H1 (cell line): ENCODE data around the gene SMCO1. TPM values are rescaled to one million over a fixed set of nuclear protein-coding genes. Genes with fewer than 3 reads are reported as not detected.
"Not testable (repeated sequence)": the region's sequence is repeated elsewhere in the genome, so short reads cannot be mapped to it uniquely, and the experiment has no call there.

ENCODE experiments used
- CTCF ChIA-PET: fragments of 300-600 bp; sonication (Branson Sonifier 250); formaldehyde crosslinking; loops from one replicate; lab custom pipeline; 2021; ENCODE audit not compliant: partially characterized antibody; lab: Charles Lee
- POLR2A ChIA-PET: fragments of 300-600 bp; sonication (Branson Sonifier 250); formaldehyde crosslinking; loops from one replicate; lab custom pipeline; 2021; ENCODE audit warnings: inconsistent platforms; ENCODE audit not compliant: partially characterized antibody; lab: Charles Lee
- DNase-seq, 2 experiments: peaks; one replicate each; pipeline versions ENCODE4 v3.0.0 to v3.0.0-alpha.2; 2010 to 2022; ENCODE audit warnings: low spot score in 2 of 2, low read depth in 1 of 2, mixed read lengths in 1 of 2
- FAIRE-seq: peaks from 2 replicates; lab custom pipeline; 2011; peaks lifted over from hg19 to GRCh38; lab: Jason Lieb, UNC
- H2AFZ ChIP-seq: 2 replicates; pipeline ENCODE4 v1.8.1; 2012; ENCODE audit warnings: low read length, inconsistent platforms
- H2AK5ac ChIP-seq: 2 replicates; pipeline ENCODE4 v1.6.1; 2013; ENCODE audit warnings: low read depth, low read length
- H2BK120ac ChIP-seq: replicated peaks from 2 replicates; pipeline ENCODE3; 2013; ENCODE audit warnings: low read depth, low read length, inconsistent platforms
- H2BK12ac ChIP-seq: 2 replicates; pipeline ENCODE4 v1.6.1; 2013; ENCODE audit warnings: low read depth, low read length
- H2BK15ac ChIP-seq: 2 replicates; pipeline ENCODE4 v1.6.1; 2013; ENCODE audit warnings: low read length
- H2BK20ac ChIP-seq: 2 replicates; pipeline ENCODE4 v1.6.1; 2013; ENCODE audit warnings: low read length
- H2BK5ac ChIP-seq: 2 replicates; pipeline ENCODE4 v1.6.1; 2013; ENCODE audit warnings: low read depth, low read length
- H3K14ac ChIP-seq: 2 replicates; pipeline ENCODE4 v1.6.1; 2013; ENCODE audit warnings: inconsistent platforms; ENCODE audit not compliant: insufficient read length
- H3K18ac ChIP-seq: 2 replicates; pipeline ENCODE4 v1.6.1; 2013; ENCODE audit warnings: low read length; ENCODE audit errors: extremely low read depth
- H3K23ac ChIP-seq: 2 replicates; pipeline ENCODE4 v1.6.1; 2013; ENCODE audit warnings: inconsistent platforms; ENCODE audit not compliant: insufficient read length
- H3K23me2 ChIP-seq: 2 replicates; pipeline ENCODE4 v1.6.1; 2013; ENCODE audit warnings: low read depth, low read length
- H3K27ac ChIP-seq: 2 replicates; pipeline ENCODE4 v1.6.1; 2011; ENCODE audit warnings: low read depth, low read length, inconsistent platforms
- H3K27me3 ChIP-seq, 4 experiments: replicated peaks in 1 of 4; 1 replicate in 1 of 4; 2 replicates in 3 of 4; pipeline versions ENCODE4 v1.6.1 to v1.8.1; 2011 to 2013; ENCODE audit warnings: low read length in 3 of 4, mild to moderate bottlenecking in 3 of 4, inconsistent platforms in 2 of 4, mixed read lengths in 2 of 4, moderate library complexity in 1 of 4; ENCODE audit not compliant: control insufficient read depth in 3 of 4, insufficient read depth in 3 of 4; ENCODE audit errors: extremely low read depth in 1 of 4
- H3K36me3 ChIP-seq, 4 experiments: 2 replicates each; pipeline versions ENCODE4 v1.6.1 to v1.8.1; 2011 to 2013; ENCODE audit warnings: mild to moderate bottlenecking in 4 of 4, low read length in 3 of 4, moderate library complexity in 2 of 4, control low read depth in 1 of 4, inconsistent platforms in 1 of 4; ENCODE audit not compliant: insufficient read depth in 4 of 4, control insufficient read depth in 2 of 4
- H3K4ac ChIP-seq: replicated peaks from 2 replicates; pipeline ENCODE3; 2013; ENCODE audit warnings: low read length, low read depth, mixed read lengths, inconsistent platforms; ENCODE audit not compliant: insufficient read length
- H3K4me1 ChIP-seq, 4 experiments: replicated peaks in 1 of 4; 1 replicate in 1 of 4; 2 replicates in 3 of 4; pipeline versions ENCODE4 v1.6.1 to v1.8.1; 2011 to 2013; ENCODE audit warnings: low read length in 3 of 4, inconsistent platforms in 2 of 4, mixed read lengths in 1 of 4; ENCODE audit not compliant: insufficient read depth in 4 of 4, control insufficient read depth in 3 of 4
- H3K4me2 ChIP-seq, 2 experiments: 2 replicates each; pipeline versions ENCODE4 v1.6.1 to v1.8.1; 2011 to 2013; ENCODE audit warnings: low read depth in 2 of 2, low read length in 2 of 2, control low read depth in 1 of 2, inconsistent platforms in 1 of 2, mild to moderate bottlenecking in 1 of 2; ENCODE audit not compliant: insufficient read depth in 1 of 2
- H3K4me3 ChIP-seq, 4 experiments: fragments of 200-600, 300-600 bp in 1 of 4; sonication (generic), shearing (Covaris generic), sonication (Bioruptor Twin) in 1 of 4; 2 replicates each; pipeline versions ENCODE4 v1.5.1 to v1.8.1; 2011 to 2016; ENCODE audit warnings: low read length in 4 of 4, low read depth in 3 of 4, control low read depth in 2 of 4, inconsistent platforms in 2 of 4, mild to moderate bottlenecking in 2 of 4, mixed read lengths in 1 of 4, moderate library complexity in 1 of 4; ENCODE audit not compliant: insufficient read depth in 2 of 4; ENCODE audit errors: extremely low read depth in 1 of 4
- H3K56ac ChIP-seq: replicated peaks from 2 replicates; pipeline ENCODE3; 2013; ENCODE audit warnings: low read depth, mild to moderate bottlenecking, mixed read lengths, low read length, inconsistent platforms; ENCODE audit not compliant: insufficient read length
- H3K79me1 ChIP-seq: 2 replicates; pipeline ENCODE4 v1.6.1; 2013; ENCODE audit warnings: low read depth, low read length, control low read depth
- H3K79me2 ChIP-seq, 2 experiments: 2 replicates each; pipeline versions ENCODE4 v1.6.1 to v1.8.1; 2012 to 2013; ENCODE audit warnings: low read length in 2 of 2, mild to moderate bottlenecking in 2 of 2, inconsistent platforms in 1 of 2; ENCODE audit not compliant: insufficient read depth in 2 of 2, control insufficient read depth in 1 of 2
- H3K9ac ChIP-seq, 4 experiments: replicated peaks in 1 of 4; 1 replicate in 1 of 4; 2 replicates in 3 of 4; pipeline versions ENCODE4 v1.6.1 to v1.8.1; 2011 to 2013; ENCODE audit warnings: low read depth in 3 of 4, low read length in 3 of 4, control low read depth in 2 of 4, mild to moderate bottlenecking in 2 of 4, moderate library complexity in 2 of 4, inconsistent platforms in 1 of 4; ENCODE audit errors: extremely low read depth in 1 of 4
- H3K9me3 ChIP-seq, 2 experiments: 2 replicates each; pipeline versions ENCODE4 v1.6.1 to v1.8.1; 2012 to 2013; ENCODE audit warnings: mild to moderate bottlenecking in 2 of 2, moderate library complexity in 2 of 2, control low read depth in 1 of 2, inconsistent platforms in 1 of 2, low read depth in 1 of 2, low read length in 1 of 2, mixed read lengths in 1 of 2; ENCODE audit not compliant: insufficient read depth in 2 of 2
- H4K20me1 ChIP-seq, 2 experiments: replicated peaks in 1 of 2; 2 replicates each; pipeline versions ENCODE3 to v1.8.1; 2011 to 2013; ENCODE audit warnings: inconsistent platforms in 2 of 2, low read length in 2 of 2, mild to moderate bottlenecking in 1 of 2; ENCODE audit not compliant: insufficient read depth in 2 of 2, control insufficient read depth in 1 of 2
- H4K5ac ChIP-seq: 2 replicates; pipeline ENCODE4 v1.6.1; 2013; ENCODE audit warnings: low read length, low read depth, mixed read lengths, inconsistent platforms; ENCODE audit not compliant: insufficient read length
- H4K8ac ChIP-seq: 2 replicates; pipeline ENCODE4 v1.8.0; 2013; ENCODE audit warnings: mild to moderate bottlenecking, moderate library complexity, low read length, inconsistent platforms; ENCODE audit not compliant: insufficient read depth; ENCODE audit errors: extremely low read depth
- H4K91ac ChIP-seq: replicated peaks from 2 replicates; pipeline ENCODE3; 2013; ENCODE audit warnings: low read length, mixed read lengths, inconsistent platforms; ENCODE audit not compliant: insufficient read length
- WGBS, 2 experiments: shearing (Covaris generic) in 1 of 2; methylation state at CpG; one replicate each; pipeline versions ENCODE4 v1.1.6 to v1.1.7; 2013 to 2015; ENCODE audit warnings: low lambda C conversion rate in 2 of 2, mixed read lengths in 2 of 2, inconsistent platforms in 1 of 2, low coverage in 1 of 2, missing lambda C conversion rate in 1 of 2; ENCODE audit not compliant: insufficient replicate concordance in 2 of 2, insufficient coverage in 1 of 2, insufficient read length in 1 of 2; ENCODE audit errors: extremely low coverage in 1 of 2, missing lambda C conversion rate in 1 of 2; 5-methylcytosine and 5-hydroxymethylcytosine counted together
- polyA plus RNA-seq, 7 experiments: library from polyadenylated mRNA; depleted of rRNA in 3 of 7; stranded (reverse) in 5 of 7; unstranded in 2 of 7; fragments of >200 nt in 5 of 7; fragments of 200-250 nt in 2 of 7; gene quantifications; 1 replicate in 5 of 7; 2 replicates in 1 of 7; 4 replicates in 1 of 7; pipeline versions ENCODE4 v1.2.1 to v1.2.3, GENCODE V29; 2011 to 2013; ENCODE audit warnings: missing spikeins in 2 of 7, mixed read lengths in 2 of 7
- total RNA-seq: library from RNA; stranded (reverse); fragmentation: NEBNext Ultra II Directional; extraction: Animal tissue kit (Norgen Biotek cat#: 25700); gene quantifications from 2 replicates; pipeline ENCODE4 v1.2.1, GENCODE V29; 2021

SMCO1 gene
- total and polyA plus RNA-seq, 2 of the 8 experiments (the other 6 are each of a cell fraction or from before 2014, with no cell fraction given), result 0.03 TPM; not detected in 1

GRCh38 chr3:196462680-196463477, 52.3 kb downstream of the SMCO1 start:
- CTCF ChIA-PET, result interaction anchor here (1.4 kb wide), 1 partner anchor 9 kb away, joined by 5 read pairs; no protein-coding TSS in a partner anchor
- POLR2A ChIA-PET, H3K27me3 ChIP-seq, DNase-seq, H4K20me1 ChIP-seq, H4K8ac ChIP-seq, H2BK5ac ChIP-seq, H3K79me2 ChIP-seq, H3K18ac ChIP-seq, H2BK20ac ChIP-seq, H4K5ac ChIP-seq, H3K27ac ChIP-seq, H3K4me2 ChIP-seq, H2AFZ ChIP-seq, H3K14ac ChIP-seq, FAIRE-seq, H3K9me3 ChIP-seq, H3K4me1 ChIP-seq, H3K79me1 ChIP-seq, H3K4ac ChIP-seq, H3K23ac ChIP-seq, H2BK120ac ChIP-seq, H2BK12ac ChIP-seq, H3K23me2 ChIP-seq, H2BK15ac ChIP-seq, H2AK5ac ChIP-seq, H3K36me3 ChIP-seq, H3K56ac ChIP-seq, H3K4me3 ChIP-seq, H3K9ac ChIP-seq, H4K91ac ChIP-seq: not testable (repeated sequence)
- WGBS, 2 experiments, result 100% methylated on average over 1 of the region's 1 CpG; no CpG with 5 or more reads in 1 of the 2 experiments
